Stimulated activated CD4-positive, alpha-beta T cell treated with anti-CD3 and anti-CD28 coated beads, Interleukin-1b, Interleukin-23, amount 100 ng/mL, for 48 hours (primary cell): ENCODE measurements around the gene PRRC2C.
"Not testable (repeated sequence)": the region's sequence is repeated elsewhere in the genome, so short reads cannot be mapped to it uniquely, and the experiment has no call there.

Experiments
- DNase-seq: peaks from one replicate; pipeline ENCODE4 v3.0.0-alpha.2; 2020

PRRC2C gene

DNA sequence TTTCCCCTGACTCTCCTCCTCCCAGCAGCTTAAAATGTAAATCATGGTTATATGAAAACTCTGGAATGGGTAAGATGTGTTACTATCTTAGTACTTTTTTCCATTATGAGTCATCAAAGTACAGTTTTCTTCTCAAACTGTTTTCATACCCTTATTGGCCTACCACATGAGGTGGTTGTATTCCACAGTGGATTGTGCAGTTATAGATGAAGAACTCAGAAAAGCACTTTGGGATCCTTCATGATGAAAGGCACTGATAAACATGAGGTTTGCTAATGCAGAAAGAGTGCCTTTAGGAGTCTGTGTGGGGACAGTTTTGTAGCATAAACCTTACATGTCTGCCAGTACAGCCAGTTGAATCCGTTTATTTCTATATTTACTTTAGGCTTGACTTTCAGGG lies 104.7 kb downstream of the PRRC2C start:
- no peak for DNase-seq

DNA sequence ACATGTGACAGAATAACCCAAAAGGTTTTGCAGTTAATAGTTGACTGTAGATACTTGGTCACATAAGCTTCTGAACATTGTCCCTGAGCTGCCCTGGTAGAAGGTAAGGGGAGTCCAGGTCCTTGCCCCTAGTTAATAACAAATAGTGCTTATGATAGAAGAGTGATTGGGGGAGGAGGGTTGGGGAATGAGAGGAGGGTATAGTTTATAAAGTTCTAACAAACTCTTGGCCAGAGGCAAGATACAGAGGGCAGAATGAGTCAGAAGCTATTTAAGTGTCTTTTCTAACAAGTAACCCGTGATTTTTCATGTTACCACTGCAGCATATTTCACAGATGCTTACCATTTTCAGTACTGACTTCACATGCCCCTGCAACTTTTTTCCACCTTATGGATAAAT lies 110.0 kb downstream of the PRRC2C start:
- no peak for DNase-seq

DNA sequence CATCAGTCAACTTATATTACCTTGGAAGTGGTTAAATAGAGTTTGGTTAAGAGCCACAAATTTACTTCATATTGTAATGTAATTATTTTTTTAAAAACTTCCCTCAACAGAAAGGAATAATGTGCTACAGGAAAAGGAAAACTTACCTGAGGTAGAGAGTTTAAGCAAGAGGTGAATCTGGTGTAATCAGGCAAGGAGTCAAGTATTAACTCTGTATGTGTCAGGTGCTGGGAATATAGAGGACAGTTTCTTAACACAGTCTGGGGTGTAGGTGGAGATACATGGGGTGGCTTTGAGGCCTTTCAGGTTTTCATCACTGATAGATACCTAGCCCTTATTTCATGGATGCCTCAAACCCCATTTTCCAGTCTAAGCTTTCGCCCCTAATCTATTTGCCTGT lies 110.8 kb downstream of the PRRC2C start:
- DNase-seq = no peak

DNA sequence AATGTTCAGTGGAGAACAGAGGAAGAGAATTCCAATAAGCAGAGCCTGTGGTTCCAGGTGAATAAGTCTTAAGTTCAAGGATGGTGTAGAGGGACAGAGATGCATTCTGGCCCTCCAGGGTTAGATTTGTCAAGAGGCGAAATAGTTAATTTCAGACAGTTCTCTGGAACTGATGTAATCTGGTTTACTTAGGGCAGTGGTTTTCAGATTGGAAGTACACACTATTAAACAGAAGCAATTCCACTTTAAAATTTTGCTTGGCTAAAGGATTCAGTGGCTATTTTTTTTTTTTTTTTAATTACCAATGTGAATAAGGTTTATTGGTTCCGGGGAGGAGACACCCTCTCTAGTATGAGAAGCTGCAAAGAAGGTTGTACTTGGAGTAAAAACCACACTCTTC lies 111.4 kb downstream of the PRRC2C start:
- no peak for DNase-seq

DNA sequence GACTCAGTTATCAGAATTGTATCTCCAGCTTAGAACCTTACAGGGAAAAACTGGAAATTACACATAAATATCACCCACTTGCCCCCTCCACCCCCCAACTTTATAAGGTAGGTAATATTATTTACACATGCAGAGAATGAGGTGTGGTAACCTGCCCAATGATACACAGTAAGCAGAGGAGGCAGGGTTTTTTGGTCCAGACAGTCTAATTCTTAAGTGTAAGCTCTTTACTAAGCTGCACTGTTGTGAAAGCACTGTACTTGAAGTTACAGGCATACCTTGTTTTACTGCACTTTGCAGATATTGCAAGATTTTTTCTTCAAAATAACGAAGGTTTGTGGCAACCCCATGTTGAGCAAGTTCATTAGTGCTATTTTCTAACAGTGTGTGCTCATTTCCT lies 111.9 kb downstream of the PRRC2C start:
- no peak for DNase-seq

DNA sequence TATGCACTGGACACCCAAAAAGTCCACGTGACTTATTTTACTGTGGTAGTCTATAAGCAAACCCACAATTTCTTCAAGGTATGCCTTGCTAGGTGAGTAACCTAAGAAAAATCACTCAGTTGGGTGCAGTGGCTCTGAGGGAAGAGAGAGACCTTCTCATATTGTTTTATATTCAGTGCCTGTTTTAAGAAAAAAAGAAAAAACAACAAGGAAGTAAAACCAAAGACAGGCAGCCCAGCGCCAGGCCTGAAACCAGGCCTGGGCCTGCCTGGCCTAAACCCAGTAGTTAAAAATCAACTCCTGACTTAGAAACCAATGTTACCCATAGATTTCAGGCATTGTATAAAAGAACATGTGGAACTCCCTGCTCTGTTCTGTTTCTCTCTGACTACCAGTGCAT lies 115.0 kb downstream of the PRRC2C start:
- not testable (repeated sequence) for DNase-seq

DNA sequence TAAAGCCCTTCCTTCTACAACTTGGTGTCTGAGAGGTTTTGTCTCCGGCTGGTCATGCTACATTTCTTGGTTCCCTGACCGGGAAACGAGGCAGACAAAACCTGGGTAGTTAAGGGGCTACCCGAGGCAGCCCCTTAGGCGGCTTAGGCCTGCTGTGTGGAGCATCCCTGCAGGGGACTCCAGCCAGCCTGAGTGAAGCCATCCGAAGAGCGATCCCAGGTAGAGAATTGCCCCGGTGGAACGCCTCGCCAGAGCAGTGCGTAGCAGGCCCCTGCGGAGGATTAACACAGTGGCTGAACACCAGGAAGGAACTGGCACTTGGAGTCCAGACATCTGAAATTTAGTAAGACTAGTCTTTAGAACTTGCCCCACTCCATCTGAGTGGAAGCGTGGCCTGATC lies 115.5 kb downstream of the PRRC2C start:
- no peak for DNase-seq

DNA sequence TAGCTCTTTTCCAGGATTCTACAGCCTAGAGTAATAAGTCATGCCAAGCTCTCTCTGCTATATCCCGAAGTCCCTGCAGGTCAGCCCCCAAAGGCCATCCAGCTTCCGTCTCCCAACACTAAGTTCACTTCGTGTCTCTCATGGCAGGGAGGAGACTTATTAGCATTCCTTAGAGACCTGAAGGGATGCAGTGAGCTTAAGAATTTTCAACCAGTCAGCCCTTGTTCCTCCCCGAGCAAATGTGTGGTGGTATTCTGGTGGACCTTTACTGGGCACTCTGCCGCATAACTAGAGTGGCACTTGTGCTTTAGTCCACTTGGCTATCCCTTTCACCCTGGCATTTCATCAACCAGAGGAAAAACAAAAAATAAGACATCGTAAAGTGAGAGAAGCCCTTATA lies 117.7 kb downstream of the PRRC2C start:
- DNase-seq = not testable (repeated sequence)

DNA sequence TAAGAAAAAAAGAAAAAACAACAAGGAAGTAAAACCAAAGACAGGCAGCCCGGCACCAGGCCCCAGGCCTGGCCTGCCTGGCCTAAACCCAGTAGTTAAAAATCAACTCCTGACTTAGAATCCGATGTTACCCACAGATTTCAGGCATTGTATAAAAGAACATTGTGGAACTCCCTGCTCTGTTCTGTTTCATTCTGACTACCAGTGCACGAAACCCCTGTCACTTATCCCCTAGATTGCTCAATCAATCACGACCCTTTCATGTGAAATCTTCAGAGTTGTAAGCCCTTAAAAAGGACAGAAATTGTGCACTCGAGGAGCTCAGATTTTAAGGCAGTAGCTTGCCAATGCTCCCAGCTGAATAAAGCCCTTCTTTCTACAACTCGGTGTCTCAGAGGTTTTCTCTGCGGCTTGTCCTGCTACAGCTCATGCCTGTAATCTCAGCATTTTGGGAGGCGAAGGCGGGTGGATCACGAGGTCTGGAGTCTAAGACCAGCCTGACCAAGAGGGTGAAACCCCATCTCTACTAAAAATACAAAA lies 121.1 kb downstream of the PRRC2C start:
- no peak for DNase-seq

DNA sequence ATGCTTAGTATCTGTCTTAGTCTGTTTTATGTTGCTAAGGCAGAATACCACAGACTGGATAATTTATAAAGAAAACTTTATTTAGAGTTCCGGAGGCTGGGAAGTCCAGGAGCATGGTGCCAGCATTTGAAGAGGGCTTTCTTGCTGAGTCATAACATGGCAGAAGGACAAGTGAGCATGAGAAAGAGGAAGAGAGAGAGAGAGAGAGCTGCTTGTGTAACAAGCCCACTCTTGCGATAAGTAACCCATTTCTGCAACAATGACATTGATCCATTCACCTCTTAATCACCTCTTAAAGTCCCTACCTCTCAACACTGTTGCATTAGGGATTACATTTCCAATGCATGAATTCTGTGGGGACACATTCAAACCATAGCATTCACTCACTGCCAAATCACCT lies 125.1 kb downstream of the PRRC2C start:
- no peak for DNase-seq

DNA sequence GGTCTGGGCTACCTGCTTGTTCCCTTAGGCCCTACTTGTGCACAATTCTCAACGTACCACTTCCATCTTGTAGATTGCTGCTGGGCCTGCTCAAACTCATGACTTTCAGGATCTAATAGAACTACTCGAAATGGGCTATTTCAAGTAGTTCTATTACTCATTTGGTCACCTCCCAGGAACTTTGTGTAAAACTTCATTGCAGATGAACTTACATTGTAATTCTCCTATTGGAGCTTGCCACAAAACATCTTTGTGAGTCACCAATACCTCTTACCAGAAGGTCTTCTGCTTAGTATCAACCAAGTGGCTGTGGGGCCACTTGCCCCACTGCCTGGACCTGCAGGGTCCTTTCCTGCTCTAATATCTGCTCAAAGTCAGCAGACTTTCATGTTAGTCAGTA lies 126.0 kb downstream of the PRRC2C start:
- DNase-seq = no peak

DNA sequence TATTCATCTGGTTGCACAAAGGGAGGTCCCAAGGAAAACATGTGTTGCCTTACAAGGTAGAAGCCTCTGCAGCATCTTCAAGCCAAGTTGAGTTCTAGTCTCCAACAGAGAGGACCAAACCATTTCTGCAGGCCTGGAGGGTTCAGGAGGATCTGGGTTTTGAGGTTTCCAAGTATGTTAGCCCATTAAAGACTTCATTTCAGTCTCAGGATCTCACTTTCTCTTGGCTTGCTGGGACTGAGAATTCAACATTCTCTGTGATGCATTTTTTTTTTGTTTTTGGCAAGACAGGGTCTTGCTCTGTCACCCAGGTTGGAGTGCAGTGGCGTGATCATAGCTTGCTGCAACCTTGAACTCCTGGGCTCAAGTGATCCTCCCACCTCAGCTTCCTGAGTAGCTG lies 128.0 kb downstream of the PRRC2C start:
- DNase-seq = no peak

DNA sequence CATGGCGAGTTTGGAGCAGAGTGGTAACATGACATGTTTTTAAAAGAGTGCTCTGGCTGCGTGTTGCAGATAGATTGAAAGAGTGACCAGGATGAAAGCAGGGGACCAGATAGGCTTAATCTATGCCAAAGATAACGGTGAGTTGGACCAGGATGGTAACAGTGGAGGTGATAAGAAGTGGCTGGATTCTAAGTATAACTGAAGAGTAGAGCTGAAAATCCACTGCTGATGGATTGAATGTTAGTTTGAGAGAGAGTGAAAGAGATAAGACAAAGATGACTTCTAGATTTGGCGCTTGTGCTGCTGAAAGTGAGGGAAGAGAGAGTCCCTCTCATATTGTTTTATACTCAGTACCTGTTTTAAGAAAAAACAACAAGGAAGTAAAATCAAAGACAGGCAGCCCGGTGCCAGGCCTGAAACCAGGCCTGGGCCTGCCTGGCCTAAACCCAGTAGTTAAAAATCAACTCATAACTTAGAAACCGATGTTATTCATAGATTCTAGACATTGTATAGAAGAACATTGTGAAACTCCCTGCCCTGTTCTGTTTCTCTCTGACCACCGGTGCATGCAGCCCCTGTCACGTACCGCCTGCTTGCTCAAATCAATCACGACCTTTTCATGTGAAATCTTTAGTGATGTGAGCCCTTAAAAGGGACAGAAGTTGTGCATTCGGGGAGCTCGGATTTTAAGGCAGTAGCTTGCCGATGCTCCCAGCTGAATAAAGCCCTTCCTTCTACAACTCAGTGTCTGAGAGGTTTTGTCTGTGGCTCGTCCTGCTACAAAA lies 130.0 kb downstream of the PRRC2C start:
- not testable (repeated sequence) for DNase-seq

DNA sequence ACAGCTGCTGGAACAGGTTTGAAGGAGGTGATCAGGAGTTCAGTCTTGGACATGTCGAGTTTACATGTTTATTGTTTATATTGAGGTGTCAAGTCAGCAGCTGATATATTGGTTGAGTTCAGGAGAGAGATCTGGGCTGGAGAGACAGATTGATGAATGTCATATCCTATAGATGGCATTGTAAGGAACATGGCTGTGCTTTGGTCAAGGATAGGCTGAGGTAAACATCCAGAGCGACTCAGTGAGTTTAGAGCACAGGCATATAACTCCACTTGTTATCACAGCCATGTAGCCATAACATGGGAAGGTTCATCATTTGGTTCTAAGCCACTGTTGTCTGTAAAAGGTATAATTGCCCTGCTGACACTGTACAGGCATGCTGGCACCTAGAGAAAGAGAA lies 131.3 kb downstream of the PRRC2C start:
- DNase-seq = no peak

DNA sequence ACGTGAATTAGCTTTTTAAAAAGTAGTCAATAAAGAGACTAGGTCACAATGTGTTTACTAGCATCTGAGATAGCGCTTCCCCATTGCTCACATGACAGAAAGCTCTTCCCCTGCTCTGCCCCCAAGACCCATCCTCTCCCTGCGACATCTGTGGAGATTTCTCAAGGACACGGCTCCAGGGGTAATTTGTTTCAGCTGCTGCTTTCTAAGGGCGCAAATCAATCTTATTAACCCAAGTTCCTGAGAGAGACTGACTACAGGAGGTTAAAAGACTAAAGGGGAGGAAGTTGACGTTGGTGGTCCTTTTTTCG lies 136.8 kb downstream of the PRRC2C start, which contains the start of gene MYOCOS:
TSS of gene MYOCOS (plus strand) at position 92 of the 311 bp plus-strand sequence. CDS start 1,641 bp downstream, outside the sequence.
- DNase-seq = no peak

DNA sequence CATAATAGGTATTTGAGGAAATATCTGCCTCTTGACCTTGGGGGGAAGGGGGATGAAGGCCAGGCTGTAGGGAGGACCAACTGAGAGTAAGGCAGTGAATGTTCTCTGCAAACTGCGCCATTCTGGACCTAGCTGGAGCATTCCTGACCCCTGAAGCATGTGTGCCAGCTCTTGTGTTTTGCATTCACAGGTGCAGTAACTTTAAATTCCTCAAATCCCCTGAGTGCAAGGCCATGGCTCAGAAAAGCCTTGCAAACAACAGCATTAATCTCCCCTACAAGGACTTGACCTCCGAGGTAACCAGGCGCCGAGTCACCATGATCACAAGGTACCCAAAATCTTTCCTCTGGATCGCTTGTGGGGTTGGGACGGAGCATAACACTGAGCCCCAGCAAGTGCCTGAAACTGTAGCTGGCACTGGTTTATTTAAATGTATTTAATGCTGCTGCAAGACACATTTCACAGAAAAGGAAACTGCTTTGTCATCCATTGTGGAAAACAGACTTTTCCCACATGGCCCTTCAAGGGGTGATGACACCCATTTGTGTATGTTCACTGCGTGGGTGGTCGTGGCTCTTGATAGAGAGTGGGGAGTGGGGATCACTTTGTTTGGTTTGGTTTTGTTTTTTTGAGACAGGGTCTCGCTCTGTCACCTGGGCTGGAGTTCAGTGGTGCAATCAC lies 138.5 kb downstream of the PRRC2C start:
- DNase-seq = no peak

DNA sequence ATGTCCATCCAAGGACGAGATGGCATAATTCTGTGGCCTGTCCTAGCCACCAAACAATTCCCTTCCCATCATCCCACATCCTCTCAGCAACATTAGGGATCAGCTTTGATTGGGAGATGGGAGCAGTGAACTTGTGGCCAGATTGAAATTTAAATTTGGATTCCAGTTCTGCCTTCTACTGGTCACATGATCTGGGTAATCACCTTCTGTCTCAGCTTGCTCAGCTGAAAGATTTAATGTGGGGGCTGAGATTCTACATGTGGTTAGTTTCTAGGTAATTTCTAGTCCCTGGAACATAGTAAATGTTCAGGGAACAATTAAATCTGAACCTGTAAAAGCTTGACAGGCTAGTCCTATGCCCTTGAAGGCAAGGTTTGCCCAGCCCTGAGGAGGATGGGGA lies 139.9 kb downstream of the PRRC2C start:
- no peak for DNase-seq

DNA sequence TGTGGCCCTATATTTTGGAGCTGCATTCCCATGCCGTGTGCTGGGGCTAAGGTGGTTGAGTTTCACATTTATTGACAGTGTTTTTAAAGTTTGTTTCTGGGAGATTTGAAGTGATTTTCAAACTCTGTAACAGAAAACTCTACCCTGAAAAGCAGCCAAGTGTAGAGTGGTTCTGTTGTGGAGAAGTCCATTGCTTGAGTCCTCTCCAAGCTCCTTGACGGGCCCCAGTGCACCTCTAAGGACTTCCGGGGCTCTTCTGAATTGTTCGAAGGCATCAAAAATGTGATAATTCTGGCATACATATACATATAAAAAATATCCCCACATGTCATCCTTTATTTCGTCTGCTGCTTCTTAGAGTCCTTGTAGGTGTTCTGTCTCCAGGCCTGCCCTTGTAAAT lies 141.7 kb downstream of the PRRC2C start:
- DNase-seq = no peak

DNA sequence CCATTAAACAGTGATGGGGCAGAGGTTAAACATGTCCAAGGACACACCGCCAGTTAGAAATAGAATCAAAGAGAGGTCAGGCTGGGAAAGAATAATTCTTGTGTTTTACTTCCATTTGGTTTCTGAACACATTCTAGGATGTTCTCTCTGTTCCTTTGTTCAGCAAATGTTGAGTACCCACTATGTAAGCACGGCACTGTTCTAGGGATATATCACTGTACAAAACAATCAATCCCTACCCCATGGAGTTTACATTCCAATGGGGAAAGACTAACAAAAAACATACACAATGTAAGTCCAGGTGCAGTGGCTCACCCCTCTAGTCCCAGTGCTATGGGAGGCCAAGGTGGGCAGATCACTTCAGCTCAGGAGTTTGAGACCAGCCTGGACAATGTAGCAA lies 142.9 kb downstream of the PRRC2C start:
- DNase-seq = no peak

DNA sequence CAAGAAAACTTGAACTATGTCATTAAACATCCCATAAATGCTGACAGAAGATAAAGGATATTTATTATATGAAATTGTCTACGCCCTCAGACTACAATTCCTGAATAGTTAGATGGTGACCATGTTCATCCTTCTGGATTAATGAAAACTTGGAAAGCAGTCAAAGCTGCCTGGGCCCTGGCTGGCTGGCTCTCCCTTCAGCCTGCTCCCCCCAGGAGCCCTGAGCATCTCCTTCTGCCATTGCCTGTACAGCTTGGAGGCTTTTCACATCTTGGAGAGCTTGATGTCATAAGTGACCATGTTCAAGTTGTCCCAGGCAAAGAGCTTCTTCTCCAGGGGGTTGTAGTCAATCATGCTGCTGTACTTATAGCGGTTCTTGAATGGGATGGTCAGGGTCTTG lies 150.3 kb downstream of the PRRC2C start:
- no peak for DNase-seq

DNA sequence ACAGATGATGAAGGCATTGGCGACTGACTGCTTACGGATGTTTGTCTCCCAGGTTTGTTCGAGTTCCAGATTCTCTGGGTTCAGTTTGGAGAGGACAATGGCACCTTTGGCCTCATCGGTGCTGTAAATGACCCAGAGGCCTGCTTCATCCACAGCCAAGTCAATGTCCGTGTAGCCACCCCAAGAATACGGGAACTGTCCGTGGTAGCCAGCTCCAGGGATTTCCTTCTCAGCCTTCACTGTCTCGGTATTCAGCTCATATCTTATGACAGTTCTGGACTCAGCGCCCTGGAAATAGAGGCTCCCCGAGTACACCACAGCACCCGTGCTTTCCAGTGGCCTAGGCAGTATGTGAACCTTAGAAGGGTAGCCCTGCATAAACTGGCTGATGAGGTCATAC lies 150.8 kb downstream of the PRRC2C start:
- DNase-seq = no peak

DNA sequence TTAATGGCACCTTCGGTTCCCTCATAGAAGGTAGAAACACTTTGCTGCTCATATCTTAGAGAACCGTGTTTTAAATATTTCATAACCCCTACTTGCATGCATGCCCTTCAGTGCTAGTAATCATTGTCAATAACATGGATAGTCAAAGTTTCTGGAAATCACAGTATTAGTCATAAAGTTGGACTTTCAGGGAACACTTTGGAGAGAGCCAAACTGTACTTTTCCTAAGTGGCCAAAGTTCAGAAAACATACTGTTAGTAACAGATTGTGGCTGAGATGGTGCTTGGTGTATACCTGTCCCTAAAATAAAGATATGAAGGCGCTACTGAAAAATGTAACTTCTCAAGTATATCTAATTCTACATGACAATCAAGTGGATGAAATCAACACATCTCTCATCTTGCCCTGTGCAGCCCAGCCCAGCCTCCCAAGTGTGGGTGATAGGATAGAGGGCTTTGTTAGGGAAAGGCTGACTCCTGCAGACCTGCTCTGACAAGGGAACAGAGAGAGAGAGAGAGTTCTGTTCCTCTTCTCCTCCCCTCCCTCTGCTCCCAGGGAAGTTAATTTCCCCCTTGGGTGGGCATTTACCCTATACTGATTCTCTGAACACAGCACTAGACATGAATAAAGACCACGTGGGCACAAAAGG lies 152.7 kb downstream of the PRRC2C start:
- no peak for DNase-seq

DNA sequence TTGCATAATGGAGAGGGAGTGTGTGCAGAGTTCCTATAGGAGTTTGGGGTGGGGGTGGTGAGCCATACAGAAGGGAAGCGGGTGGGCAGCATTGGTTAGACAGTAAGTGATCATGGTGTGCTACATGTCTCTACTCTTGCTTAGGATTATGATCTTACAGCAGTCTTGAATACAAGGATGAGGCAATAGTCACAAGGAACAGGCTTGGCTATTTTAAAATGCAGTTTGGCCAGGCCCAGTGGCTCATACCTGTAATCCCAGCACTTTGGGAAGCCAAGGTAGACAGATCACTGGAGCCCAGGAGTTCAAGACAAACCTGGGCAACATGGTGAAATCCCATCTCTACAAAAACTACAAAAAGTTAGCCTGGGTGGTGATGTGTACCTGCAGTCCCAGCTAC lies 154.9 kb downstream of the PRRC2C start:
- no peak for DNase-seq
